Measurements from ENCODE around the gene CETP. TPM values are rescaled to one million over a fixed set of nuclear protein-coding genes. Genes with fewer than 3 reads are reported as not detected.
A peak's percentile ranks its signal among the peaks of the same experiment; 100 is the strongest.

The CETP gene
- total and polyA plus RNA-seq, 2 of the 13 experiments (the other 11 are each of a cell fraction or from before 2014, with no cell fraction given) = 0.31 to 9.8 TPM

DNA sequence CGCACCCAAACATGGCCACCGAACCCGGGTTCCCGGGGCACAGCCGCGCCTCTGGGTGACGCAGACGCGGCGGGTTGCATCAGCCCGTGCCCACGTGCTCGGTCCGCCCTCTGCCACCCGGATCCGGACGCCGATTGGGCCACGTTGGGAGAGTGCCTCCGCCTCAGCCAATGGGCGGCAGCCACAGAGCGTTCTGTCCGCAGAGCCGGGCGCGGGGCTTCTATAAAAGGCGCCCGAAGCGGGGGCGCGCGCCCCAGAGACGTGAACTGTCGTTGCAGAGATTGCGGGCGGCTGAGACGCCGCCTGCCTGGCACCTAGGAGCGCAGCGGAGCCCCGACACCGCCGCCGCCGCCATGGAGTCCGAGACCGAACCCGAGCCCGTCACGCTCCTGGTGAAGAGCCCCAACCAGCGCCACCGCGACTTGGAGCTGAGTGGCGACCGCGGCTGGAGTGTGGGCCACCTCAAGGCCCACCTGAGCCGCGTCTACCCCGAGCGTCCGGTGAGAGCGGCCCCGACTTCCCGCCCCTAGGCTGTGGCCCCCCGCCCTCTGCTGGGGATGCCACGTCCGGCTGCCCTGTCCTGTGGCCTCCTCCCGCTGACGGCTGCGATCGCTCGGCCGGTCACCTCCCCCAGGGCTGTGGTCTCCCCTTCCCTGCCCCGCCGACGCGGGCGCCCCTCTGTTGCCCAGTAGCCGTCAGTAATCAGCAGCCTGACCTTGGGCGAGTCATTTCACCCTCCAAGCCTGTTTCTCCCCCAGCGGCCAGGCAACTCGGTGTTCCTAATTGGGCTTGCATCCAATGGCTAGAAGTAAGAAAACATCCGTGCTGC is 29.6 kb upstream of the CETP start, which contains the start of gene HERPUD1 (continued):
- TF ChIP-seq, protein P1, sequence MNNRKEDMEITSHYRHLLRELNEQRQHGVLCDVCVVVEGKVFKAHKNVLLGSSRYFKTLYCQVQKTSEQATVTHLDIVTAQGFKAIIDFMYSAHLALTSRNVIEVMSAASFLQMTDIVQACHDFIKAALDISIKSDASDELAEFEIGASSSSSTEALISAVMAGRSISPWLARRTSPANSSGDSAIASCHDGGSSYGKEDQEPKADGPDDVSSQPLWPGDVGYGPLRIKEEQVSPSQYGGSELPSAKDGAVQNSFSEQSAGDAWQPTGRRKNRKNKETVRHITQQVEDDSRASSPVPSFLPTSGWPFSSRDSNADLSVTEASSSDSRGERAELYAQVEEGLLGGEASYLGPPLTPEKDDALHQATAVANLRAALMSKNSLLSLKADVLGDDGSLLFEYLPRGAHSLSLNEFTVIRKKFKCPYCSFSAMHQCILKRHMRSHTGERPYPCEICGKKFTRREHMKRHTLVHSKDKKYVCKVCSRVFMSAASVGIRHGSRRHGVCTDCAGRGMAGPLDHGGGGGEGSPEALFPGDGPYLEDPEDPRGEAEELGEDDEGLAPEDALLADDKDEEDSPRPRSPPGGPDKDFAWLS (CRISPR knock-in tag; IDR thresholded peaks at IDR 0.05; ENCODE audit: borderline replicate concordance) = no peak; the same call in 1 of the 2 replicates
- peak; percentile 83; the same call in 1 of the 2 replicates for TF ChIP-seq ARHGAP35 (CRISPR knock-in tag; IDR thresholded peaks at IDR 0.05; ENCODE audit: borderline replicate concordance)
- TF ChIP-seq, protein P2, sequence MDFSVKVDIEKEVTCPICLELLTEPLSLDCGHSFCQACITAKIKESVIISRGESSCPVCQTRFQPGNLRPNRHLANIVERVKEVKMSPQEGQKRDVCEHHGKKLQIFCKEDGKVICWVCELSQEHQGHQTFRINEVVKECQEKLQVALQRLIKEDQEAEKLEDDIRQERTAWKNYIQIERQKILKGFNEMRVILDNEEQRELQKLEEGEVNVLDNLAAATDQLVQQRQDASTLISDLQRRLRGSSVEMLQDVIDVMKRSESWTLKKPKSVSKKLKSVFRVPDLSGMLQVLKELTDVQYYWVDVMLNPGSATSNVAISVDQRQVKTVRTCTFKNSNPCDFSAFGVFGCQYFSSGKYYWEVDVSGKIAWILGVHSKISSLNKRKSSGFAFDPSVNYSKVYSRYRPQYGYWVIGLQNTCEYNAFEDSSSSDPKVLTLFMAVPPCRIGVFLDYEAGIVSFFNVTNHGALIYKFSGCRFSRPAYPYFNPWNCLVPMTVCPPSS (IDR thresholded peaks at IDR 0.05) = no peak
- no peak for TF ChIP-seq ZNF841 (CRISPR knock-in tag; IDR thresholded peaks at IDR 0.05; ENCODE audit: borderline replicate concordance)
- TF ChIP-seq CREM (IDR thresholded peaks at IDR 0.05) = peak; percentile 74
- TF ChIP-seq CREM (CRISPR knock-in tag; IDR thresholded peaks at IDR 0.05) = peak; percentile 61; the same call in 1 of the 2 replicates
- no peak; the same call in 1 of the 2 replicates for TF ChIP-seq ZNF292 (CRISPR knock-in tag; IDR thresholded peaks at IDR 0.05; ENCODE audit: borderline replicate concordance, low read depth)
- peak; percentile 89 for TF ChIP-seq IRF2 (CRISPR knock-in tag; IDR thresholded peaks at IDR 0.05)
- TF ChIP-seq NFKBIZ (CRISPR knock-in tag; IDR thresholded peaks at IDR 0.05) = peak; percentile 85; the same call in 1 of the 2 replicates
- TF ChIP-seq DR1 (CRISPR knock-in tag; IDR thresholded peaks at IDR 0.05) = peak; percentile 99
- TF ChIP-seq HNRNPL (IDR thresholded peaks at IDR 0.05; ENCODE audit: low read depth, low read length) = peak; percentile 94
- TF ChIP-seq, protein P3, sequence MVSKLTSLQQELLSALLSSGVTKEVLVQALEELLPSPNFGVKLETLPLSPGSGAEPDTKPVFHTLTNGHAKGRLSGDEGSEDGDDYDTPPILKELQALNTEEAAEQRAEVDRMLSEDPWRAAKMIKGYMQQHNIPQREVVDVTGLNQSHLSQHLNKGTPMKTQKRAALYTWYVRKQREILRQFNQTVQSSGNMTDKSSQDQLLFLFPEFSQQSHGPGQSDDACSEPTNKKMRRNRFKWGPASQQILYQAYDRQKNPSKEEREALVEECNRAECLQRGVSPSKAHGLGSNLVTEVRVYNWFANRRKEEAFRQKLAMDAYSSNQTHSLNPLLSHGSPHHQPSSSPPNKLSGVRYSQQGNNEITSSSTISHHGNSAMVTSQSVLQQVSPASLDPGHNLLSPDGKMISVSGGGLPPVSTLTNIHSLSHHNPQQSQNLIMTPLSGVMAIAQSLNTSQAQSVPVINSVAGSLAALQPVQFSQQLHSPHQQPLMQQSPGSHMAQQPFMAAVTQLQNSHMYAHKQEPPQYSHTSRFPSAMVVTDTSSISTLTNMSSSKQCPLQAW (CRISPR knock-in tag; IDR thresholded peaks at IDR 0.05) = peak; percentile 87
- no peak; the same call in 1 of the 2 replicates for TF ChIP-seq ATAD3A (CRISPR knock-in tag; IDR thresholded peaks at IDR 0.05)
- TF ChIP-seq FOXA3 (CRISPR knock-in tag; IDR thresholded peaks at IDR 0.05) = peak; percentile 74
- TF ChIP-seq ZNF234 (CRISPR knock-in tag; conservative IDR thresholded peaks at IDR 0.05) = peak; percentile 19; the same call in 1 of the 2 replicates
- TF ChIP-seq ZNF530 (CRISPR knock-in tag; IDR thresholded peaks at IDR 0.05; ENCODE audit: low read depth) = 0 out of 2 replicates have a peak, but pooled peaks have one; percentile 83
- TF ChIP-seq ZNF598 (CRISPR knock-in tag; IDR thresholded peaks at IDR 0.05; ENCODE audit: borderline replicate concordance) = no peak; the same call in 1 of the 2 replicates
- no peak for TF ChIP-seq HNRNPH1 (optimal IDR thresholded peaks at IDR 0.05; ENCODE audit: low read depth, low read length)
- TF ChIP-seq ZFP90 (CRISPR knock-in tag; IDR thresholded peaks at IDR 0.05; ENCODE audit: borderline replicate concordance) = peak; percentile 89; the same call in 1 of the 2 replicates
- TF ChIP-seq, protein P4, sequence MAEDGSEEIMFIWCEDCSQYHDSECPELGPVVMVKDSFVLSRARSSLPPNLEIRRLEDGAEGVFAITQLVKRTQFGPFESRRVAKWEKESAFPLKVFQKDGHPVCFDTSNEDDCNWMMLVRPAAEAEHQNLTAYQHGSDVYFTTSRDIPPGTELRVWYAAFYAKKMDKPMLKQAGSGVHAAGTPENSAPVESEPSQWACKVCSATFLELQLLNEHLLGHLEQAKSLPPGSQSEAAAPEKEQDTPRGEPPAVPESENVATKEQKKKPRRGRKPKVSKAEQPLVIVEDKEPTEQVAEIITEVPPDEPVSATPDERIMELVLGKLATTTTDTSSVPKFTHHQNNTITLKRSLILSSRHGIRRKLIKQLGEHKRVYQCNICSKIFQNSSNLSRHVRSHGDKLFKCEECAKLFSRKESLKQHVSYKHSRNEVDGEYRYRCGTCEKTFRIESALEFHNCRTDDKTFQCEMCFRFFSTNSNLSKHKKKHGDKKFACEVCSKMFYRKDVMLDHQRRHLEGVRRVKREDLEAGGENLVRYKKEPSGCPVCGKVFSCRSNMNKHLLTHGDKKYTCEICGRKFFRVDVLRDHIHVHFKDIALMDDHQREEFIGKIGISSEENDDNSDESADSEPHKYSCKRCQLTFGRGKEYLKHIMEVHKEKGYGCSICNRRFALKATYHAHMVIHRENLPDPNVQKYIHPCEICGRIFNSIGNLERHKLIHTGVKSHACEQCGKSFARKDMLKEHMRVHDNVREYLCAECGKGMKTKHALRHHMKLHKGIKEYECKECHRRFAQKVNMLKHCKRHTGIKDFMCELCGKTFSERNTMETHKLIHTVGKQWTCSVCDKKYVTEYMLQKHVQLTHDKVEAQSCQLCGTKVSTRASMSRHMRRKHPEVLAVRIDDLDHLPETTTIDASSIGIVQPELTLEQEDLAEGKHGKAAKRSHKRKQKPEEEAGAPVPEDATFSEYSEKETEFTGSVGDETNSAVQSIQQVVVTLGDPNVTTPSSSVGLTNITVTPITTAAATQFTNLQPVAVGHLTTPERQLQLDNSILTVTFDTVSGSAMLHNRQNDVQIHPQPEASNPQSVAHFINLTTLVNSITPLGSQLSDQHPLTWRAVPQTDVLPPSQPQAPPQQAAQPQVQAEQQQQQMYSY (CRISPR knock-in tag; IDR thresholded peaks at IDR 0.05) = peak; percentile 19; the same call in 1 of the 2 replicates
- no peak for TF ChIP-seq ZNF569 (CRISPR knock-in tag; IDR thresholded peaks at IDR 0.05; ENCODE audit: borderline replicate concordance)
